HG03565 (cell line): ENCODE measurements around the gene OLR1.
"Not testable (repeated sequence)": the region's sequence is repeated elsewhere in the genome, so short reads cannot be mapped to it uniquely, and the experiment has no call there.

Source experiments
- ATAC-seq: cut with Tn5 transposase; IDR thresholded peaks from one replicate; pipeline ENCODE4 v1.9.1; 2021; ENCODE audit warnings: mild to moderate bottlenecking, moderate library complexity; ENCODE audit not compliant: unreplicated experiment

The OLR1 gene

GRCh38 chr12:10171973-10172728, at the start of gene OLR1:
Gene OLR1, minus strand, starts transcription at chr12:10172132. Its CDS starts 55 bp downstream, at chr12:10172077.
- ATAC-seq, result no peak

- ATAC-seq, result no peak
Measured at GRCh38 chr12:10220398-10221077, 48.6 kb upstream of the OLR1 start.

DNA sequence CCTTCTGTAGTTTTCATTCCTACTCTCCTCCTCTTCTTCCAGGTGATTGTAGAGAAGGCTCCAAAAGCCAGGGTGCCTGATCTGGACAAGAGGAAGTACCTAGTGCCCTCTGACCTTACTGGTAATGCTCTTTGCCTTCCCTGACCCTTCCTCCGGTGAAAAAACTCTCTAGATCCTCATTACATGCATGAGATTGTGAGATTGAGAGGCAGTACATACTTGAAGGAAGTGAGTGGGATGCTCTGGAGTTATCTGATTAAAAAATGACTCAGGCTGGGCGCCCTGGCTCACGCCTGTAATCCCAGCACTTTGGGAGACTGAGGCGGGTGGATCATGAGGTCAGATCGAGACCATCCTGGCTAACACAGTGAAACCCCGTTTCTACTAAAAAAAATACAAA, 46.1 kb upstream of the OLR1 start:
- ATAC-seq, result no peak

- not testable (repeated sequence) for ATAC-seq
Measured at GRCh38 chr12:10215946-10216345, 44.0 kb upstream of the OLR1 start.

DNA sequence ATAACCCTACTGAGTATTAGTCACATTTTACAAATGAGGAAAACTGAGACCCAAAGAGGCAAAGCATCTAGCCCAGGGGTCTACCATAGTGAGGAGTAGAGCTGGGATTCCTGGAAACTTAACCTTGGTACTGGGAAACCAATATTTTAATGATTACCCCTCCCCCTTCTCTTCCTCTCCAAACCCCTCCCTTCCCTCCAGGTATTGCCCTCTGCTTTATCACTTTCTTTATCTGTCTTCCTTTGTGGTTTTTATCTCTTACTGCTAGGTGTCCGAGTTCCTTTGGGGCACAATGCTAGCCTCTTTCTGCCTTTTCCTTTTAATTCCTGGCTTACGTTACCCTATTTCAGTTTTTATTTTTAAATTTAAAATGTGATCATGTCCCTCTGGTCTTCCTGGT, 43.5 kb upstream of the OLR1 start:
- no peak for ATAC-seq

DNA sequence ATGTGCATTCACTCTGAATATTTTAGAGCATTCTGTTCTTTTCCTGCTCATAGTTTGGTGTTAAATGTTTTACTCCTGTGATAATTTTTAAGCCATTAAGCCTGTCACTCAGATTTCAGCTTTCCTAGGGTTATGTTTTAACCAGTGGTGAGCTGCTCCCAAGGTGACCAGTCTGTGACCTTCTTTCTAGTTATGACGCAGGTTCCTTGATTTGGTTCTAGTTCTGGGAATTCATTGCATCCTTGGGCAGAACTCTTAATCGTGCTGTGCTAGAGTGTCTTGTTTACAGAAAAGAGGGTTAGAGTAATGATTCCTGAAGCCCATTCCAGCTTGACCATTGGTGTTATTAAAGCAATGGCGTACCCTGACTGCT, 42.9 kb upstream of the OLR1 start:
- no peak for ATAC-seq

DNA sequence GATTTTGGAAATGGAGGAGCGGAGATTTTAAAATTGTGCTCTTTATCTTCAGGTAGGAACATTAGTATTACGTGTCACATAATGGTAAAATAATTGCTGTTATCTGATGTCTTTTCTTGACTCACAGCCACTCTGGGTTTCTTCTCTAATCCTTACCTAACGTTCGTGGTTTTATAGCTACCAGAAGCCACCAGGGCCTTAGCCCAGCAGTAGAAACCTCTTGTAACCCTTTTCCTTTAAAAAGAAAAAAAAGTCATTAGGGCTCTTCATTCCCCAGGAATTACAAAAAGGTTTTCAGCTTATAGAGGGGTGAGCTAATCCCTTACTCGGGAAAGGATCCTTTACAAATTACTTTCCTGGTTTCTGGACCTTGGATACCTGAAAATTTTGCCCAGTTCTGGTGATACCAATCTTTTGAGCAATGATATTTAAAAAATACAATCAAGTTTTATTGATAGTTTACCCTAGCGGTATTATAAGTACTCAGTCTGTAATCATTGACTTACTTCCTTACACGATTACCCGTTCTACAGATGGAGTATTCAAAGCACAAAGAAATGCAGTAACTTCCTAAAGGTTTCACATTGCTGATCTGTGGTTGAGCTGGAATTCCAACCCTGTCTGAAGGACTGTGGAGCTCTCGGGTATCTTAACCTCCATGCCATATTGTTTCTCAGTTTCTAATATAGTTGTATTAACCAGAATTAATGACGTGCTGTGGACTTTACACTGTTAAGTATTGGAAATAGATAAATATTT, 42.4 kb upstream of the OLR1 start:
- no peak for ATAC-seq

DNA sequence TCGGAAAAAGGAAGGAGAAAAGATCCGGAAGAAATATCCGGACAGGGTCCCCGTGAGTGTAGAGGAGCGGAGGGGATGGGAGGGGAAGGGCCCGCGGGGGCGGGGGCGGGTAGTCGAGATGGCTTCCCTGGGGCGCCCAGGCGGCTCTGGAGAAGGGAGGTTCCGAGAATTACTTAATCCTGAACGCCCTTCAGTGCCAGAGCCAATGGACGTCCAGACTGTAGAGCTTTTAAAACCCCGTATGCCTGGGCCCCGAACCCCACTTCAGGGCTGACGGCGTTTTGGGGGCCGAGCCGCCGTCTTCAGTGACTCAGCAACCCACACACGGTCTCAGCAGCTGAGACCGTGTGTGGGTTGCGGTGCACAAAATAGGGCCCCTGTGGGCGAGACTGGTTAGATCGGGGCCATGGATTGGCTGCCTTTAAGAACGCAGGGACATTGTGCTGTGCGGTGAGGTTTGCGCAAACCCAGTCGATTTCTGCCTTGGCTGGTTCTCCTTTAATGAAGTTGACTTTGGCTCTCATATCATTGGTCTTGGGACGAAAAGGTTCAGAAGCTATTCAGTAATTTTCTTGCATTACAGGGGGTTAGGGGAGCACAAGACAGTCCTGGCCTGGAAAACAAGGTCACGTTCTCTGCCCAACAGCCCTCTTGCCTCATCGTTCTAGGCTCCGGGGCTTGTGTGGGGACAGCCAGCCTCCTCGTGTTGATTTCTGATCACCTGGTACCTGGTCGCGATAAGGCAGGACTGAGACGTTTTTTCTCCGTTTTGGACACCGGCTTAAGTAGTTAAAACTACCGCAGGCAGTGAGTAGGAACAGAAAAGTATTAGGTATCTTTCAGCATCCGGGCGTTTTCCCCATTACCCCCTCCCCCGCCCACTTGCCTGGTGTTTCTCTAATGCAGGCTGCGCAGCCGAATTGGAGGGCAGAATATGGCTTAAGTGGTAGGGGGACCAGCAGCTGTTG, 41.5 kb upstream of the OLR1 start:
- ATAC-seq, result peak; percentile 56

DNA sequence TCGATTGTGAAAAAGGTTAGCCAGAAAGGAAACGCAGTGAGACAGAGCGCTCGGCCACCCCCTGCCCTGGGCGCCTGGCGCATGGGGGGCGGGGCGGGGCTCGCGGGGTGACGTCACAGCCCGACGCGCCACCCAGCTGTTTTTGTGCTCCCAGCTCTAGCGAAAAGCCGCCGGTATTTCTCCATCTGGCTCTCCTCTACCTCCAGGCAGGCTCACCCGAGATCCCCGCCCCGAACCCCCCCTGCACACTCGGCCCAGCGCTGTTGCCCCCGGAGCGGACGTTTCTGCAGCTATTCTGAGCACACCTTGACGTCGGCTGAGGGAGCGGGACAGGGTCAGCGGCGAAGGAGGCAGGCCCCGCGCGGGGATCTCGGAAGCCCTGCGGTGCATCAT, 40.8 kb upstream of the OLR1 start, which contains the start of gene GABARAPL1:
GABARAPL1 (plus strand) TSS at position 139 of the 393 bp plus-strand sequence; CDS start at position 392, 253 bp downstream.
- ATAC-seq, result peak; percentile 23

DNA sequence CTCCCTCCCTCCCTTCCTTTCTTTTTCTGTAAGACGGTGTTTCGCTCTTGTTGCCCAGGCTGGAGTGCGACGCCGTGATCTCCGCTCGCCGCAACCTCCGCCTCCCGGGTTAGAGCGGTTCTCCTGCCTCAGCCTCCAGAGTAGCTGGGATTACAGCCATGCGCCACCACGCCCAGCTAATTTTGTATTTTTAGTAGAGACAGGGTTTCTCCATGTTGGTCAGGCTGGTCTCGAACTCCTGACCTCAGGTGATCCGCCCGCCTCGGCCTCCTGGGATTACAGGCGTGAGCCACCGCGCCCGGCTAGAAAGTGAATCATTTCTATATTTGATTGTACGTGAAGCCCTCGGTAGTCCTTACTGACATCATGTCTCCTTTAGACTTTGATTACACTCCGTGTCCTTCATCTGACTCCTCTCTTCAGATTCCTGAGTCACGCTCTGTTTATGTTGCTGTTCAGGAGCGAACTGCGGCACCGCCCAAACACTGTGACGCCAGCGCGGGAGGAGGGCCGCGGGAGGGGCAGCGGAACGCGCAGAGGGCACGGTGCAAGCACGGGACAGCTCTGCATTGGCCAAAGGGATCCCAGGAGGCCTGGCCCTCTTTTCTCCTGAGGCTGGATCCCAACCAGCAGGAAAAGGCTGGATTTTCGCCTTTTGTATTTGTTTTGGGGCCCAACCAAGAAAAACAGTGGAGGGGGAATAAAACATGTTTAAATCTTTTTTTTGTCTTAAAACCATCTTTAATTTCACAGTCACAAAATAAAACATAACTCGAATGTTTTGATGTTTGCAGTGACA, 40.2 kb upstream of the OLR1 start:
- ATAC-seq, result peak; percentile 39

- ATAC-seq, result no peak
Measured at GRCh38 chr12:10211101-10211939, 39.4 kb upstream of the OLR1 start.

DNA sequence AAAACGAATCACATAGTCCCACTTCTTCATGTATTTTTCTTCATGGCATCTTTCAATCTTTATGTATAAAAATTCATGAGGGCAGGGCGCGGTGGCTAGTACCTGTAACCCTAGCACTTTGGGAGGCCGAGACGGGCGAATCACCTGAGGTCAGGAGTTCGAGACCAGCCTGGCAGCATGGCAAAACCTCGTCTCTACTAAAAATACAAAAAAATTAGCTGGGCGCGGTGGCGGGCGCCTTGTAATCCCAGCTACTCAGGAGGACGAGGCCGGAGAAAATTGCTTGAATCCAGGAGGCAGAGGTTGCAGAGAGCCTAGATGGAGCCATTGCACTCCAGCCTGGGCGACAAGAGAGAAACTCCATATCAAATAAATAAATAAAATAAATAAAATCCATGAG, 38.3 kb upstream of the OLR1 start:
- ATAC-seq, result no peak

DNA sequence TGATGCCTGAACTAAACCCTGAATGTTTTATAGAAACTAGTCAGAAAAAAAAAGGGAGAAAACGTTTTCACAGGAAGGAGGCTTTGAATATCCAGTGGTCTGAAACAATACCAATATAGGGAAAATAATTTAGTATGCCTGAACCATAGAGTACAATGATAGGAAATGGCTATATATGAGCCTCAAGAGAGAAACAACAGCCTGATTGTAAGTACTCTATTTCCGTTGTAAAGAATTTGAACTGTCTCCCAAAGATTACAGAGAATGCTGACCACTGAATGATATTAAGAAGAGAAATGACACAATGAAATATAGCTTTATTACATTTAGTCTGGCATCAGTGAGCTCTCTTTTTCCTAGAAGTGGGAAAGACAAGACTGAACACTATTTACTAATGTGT, 35.2 kb upstream of the OLR1 start:
- no peak for ATAC-seq

DNA sequence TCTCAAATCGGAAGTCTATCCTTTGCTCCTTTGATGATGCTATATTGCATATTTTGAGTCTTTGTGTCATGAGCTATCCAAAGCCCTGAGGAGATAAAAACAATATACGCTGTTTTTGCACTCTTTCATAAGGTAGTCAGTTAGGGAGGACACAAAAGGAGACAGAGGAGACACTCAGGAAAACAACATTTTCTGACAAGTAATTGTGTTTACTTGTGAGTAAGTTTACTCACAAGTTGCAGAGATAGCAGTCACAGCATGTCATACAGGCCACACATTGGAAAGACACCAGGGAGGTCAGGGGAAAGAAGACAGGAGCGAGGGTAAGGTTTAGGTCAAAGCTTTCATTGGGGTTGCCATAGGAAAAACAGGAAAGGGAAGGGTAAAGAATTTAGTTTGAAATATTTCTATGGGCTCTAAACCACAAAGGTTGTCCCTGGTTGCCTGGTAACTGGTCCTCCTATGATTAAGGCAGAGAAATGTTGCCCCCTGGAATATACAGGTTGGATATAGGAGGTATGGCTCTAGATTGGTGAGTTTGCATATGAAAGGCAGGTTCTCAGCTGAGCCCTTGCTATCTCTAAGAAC, 33.4 kb upstream of the OLR1 start:
- ATAC-seq, result no peak

- not testable (repeated sequence) for ATAC-seq
Measured at GRCh38 chr12:10204495-10204894, 32.6 kb upstream of the OLR1 start.

- ATAC-seq, result no peak
Measured at GRCh38 chr12:10197879-10198278, 25.9 kb upstream of the OLR1 start.

GRCh38 chr12:10196210-10196609, 24.3 kb upstream of the OLR1 start:
- peak; percentile 74 for ATAC-seq

GRCh38 chr12:10194160-10194670, 22.3 kb upstream of the OLR1 start:
- ATAC-seq, result no peak
